GM12865 (cell line): Measurements from ENCODE around the gene KCNAB1.

Experiments
- DNase-seq: peaks from one replicate; pipeline ENCODE4 v3.0.0; 2010; ENCODE audit warnings: low read depth
- H3K4me3 ChIP-seq: 2 replicates; pipeline ENCODE4 v1.5.1; 2011; ENCODE audit warnings: mild to moderate bottlenecking, low read depth, low read length, control low read depth
- CTCF ChIP-seq: IDR thresholded peaks from 2 replicates; pipeline ENCODE4 v1.5.1; 2011; ENCODE audit warnings: low read length, control low read depth, low read depth, inconsistent platforms; ENCODE audit not compliant: insufficient read depth; ENCODE audit errors: missing control alignments

The KCNAB1 gene

DNA sequence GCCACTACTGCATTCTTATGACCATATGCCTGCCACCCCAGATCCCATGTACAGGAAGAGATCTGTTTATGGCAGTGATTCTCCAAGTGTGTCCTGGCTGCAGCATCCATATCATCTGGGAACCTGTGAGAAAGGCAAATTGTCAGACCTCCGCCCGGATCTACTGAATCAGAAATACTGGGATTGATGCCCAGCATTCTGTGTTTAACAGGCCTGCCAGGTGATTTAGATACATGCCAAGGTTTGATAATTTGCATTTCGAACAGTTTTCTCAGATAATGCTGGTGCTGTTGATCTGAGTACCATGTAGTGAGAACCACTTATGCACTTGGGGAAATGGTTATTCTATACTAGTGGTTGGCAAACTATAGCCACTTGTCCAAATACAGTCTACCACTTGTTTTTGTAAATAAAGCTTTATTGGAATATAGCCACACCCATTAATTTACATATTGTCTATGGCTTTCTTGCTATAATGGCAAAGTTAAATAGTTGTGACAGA lies 269.1 kb downstream of the KCNAB1 start:
- no peak for TF ChIP-seq CTCF
- DNase-seq, result no peak
- H3K4me3 ChIP-seq, result no peak overlapping the region

- no peak for TF ChIP-seq CTCF
- DNase-seq, result no peak
- no peak overlapping the region for H3K4me3 ChIP-seq
Measured at GRCh38 chr3:156390846-156391245, 270.5 kb downstream of the KCNAB1 start.

GRCh38 chr3:156395961-156396710 lies 275.8 kb downstream of the KCNAB1 start:
- no peak overlapping the region for H3K4me3 ChIP-seq
- DNase-seq, result no peak
- no peak for TF ChIP-seq CTCF

DNA sequence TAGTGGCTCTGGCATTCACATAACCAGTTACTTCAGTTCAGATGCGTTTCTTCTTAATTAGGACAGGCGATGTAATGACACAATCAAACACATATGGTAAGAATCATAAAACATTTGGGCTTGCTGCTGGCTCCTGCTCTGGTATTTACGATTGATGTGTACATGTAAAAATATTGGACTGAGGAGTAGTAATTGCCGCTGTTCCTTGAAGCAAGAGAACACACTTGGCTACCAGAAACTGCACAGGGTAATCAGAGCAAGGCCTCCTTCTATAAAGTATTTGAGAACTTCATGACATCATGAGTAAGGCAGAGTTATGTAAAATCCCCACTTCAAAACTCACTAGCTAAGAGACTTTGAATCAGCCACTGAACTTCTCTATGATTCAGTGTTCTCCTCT lies 276.5 kb downstream of the KCNAB1 start:
- no peak for TF ChIP-seq CTCF
- no peak for DNase-seq
- H3K4me3 ChIP-seq, result no peak overlapping the region

DNA sequence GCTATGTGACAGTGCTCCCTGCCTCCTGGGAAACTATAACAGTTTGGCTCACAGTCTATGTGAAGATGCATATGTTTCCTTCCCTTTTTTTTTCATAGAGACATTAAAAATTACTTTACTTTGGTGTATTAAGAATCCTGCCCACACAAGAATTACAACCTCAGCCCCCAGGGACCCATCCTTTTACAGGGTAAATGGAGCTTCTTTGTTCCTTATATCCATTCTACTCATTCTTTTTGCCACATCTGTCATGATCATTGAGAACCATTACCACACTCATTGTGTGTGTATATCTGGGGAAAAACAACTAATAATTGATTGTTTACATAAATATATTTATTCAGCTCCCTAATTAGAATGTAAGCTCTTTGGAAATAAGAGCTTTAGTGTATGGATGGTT lies 277.2 kb downstream of the KCNAB1 start:
- H3K4me3 ChIP-seq, result no peak overlapping the region
- no peak for DNase-seq
- TF ChIP-seq CTCF, result no peak

DNA sequence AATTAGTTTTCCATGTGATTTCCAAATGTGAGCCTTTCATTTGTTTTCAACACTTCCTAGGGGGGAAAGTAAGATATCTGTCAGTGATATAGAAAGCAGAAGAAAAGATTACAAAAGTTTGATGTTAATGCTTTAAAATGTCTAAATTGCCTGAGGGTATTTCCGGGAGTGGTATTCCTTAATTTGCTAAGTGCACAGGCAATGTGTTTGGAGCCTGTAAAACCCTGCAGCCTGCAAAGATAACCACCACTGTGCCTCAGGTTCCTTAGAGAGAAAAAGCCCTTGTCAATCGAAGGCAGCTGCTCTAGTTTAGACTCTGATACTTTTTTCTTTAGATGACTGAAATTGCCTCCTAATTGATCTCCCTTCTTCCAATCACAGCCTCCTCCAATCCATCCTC lies 279.7 kb downstream of the KCNAB1 start:
- TF ChIP-seq CTCF, result no peak
- no peak for DNase-seq
- no peak overlapping the region for H3K4me3 ChIP-seq

GRCh38 chr3:156400735-156401134 lies 280.4 kb downstream of the KCNAB1 start:
- TF ChIP-seq CTCF, result no peak
- no peak for DNase-seq
- no peak overlapping the region for H3K4me3 ChIP-seq
